Ovary (tissue), 9 donors: ENCODE data around the gene VPREB1. TPM values are rescaled to one million over a fixed set of nuclear protein-coding genes. Genes with fewer than 3 reads are reported as not detected.
"Not testable (repeated sequence)": the region's sequence is repeated elsewhere in the genome, so short reads cannot be mapped to it uniquely, and the experiment has no call there.

Experiments used
- DNase-seq, 5 donors: peaks; one replicate each; pipeline ENCODE4 v3.0.0-alpha.2; 2019 to 2020
- H3K27ac ChIP-seq, 2 donors: fragments of 200-600 bp; one replicate each; pipeline versions ENCODE4 v1.5.1 to v1.8.0; 2019 to 2022
- H3K27me3 ChIP-seq: fragments of 200-600 bp; one replicate; pipeline ENCODE4 v1.8.0; 2022
- H3K36me3 ChIP-seq: fragments of 200-600 bp; sonication (generic); one replicate; pipeline ENCODE4 v1.5.1; 2019
- H3K4me1 ChIP-seq: one replicate; pipeline ENCODE4 v1.8.1; 2013; ENCODE audit warnings: mild to moderate bottlenecking, moderate library complexity; ENCODE audit not compliant: insufficient read depth
- H3K4me3 ChIP-seq: fragments of 200-600 bp; sonication (generic); one replicate; pipeline ENCODE4 v1.5.1; 2017
- H3K9me3 ChIP-seq, 2 donors: fragments of 200-600 bp in 1 of 2; sonication (generic) in 1 of 2; one replicate each; pipeline versions ENCODE4 v1.5.1 to v1.8.1; 2013 to 2019; ENCODE audit warnings: mild to moderate bottlenecking in 1 of 2, moderate library complexity in 1 of 2
- EP300 ChIP-seq: sonication (generic); formaldehyde crosslinking; IDR thresholded peaks from one replicate; pipeline ENCODE4 v1.6.1; 2017; ENCODE audit warnings: antibody characterized with exemption
- POLR2A ChIP-seq: fragments of 450-650 bp; IDR thresholded peaks from one replicate; pipeline ENCODE4 v1.6.1; 2017; ENCODE audit warnings: antibody characterized with exemption, mild to moderate bottlenecking, moderate library complexity
- WGBS, 3 donors: extraction: QIAGEN DNeasy Blood & Tissue Kit in 1 of 3; methylation state at CpG; one replicate each; pipeline versions ENCODE4 v1.1.5 to v1.1.7; 2013 to 2017; 5-methylcytosine and 5-hydroxymethylcytosine counted together
- intact Hi-C, 4 donors: fragments of 100-400 bp; cut with DNase I; formaldehyde crosslinking; loops; one replicate each; pipeline versions ENCODE4 v1.11.0 to v1.15.1; 2022 to 2023
- polyA plus RNA-seq, 2 donors: library from polyadenylated mRNA; stranded (reverse); fragments of 200-250 nt in 1 of 2; fragments of 350-450 nt in 1 of 2; fragmentation: Illumina TruSeq in 1 of 2; extraction: RNeasy Lipid Tissue Mini Kit (QIAGEN cat#74804) in 1 of 2; gene quantifications; one replicate each; pipeline ENCODE4 v1.2.3, GENCODE V29; 2013 to 2014
- total RNA-seq, 7 donors: library from RNA; depleted of rRNA in 2 of 7; stranded (reverse); fragments of >200 nt in 2 of 7; fragmentation: NEBNext Ultra II Directional in 3 of 7; extraction: Animal tissue kit (Norgen Biotek cat#: 25700) in 3 of 7; gene quantifications; one replicate each; pipeline versions ENCODE4 v1.1.0 to v1.2.4, GENCODE V29; 2016 to 2023
- TF ChIP-seq, protein P1 (sequence below), 3 donors: fragments of 450-650 bp in 2 of 3; fragments of 200-600 bp in 1 of 3; IDR thresholded peaks; one replicate each; pipeline versions ENCODE4 v1.5.1 to v1.8.0; 2016 to 2022; ENCODE audit warnings: antibody characterized with exemption in 3 of 3, mild to moderate bottlenecking in 1 of 3
- donor health status: DM: no; HTN: no; CAD: no; lungs with moderate emphysema.
- donor health status: DM: no; HTN: no; CAD: no.
- donor health status: Bipolar disorder and iron deficiency.
- donor health status: DM: yes; HTN: yes; CAD: no.
- donor health status: DM: no; HTN: no; CAD: no.
- donor health status: DM: yes; HTN: yes; CAD: no.

Gene VPREB1
- total and polyA plus RNA-seq, 9 donors = not detected

DNA sequence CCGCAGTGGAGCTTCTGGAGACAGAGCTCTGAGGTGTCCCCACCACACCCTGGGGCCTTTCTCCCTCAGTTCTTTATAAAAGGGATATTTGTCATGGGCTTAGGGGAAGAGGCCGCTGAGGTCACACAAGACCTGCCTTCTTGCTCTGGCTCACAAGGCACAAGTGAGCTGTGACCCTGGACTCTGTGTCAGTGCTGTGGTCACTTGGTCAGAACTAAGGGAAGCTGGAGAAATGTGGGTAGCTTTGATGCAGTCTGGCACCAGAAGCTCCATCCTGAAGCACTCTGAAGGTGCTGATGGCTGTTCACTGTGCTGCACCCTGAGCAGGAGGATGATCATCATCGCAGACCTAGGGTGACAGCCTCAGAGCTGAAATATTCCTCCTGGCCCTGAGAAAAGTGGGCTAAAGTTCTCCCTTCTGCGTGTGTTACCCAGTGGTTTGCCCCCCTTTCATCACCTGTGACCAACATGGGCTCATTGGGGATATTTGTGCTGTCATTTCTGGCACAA is 28.1 kb upstream of the VPREB1 start:
- H3K27ac ChIP-seq = no peak overlapping the region
- H3K9me3 ChIP-seq = no peaks in the 10 kb centered on the region
- no peak for DNase-seq
- H3K4me1 ChIP-seq = no peaks in the 10 kb centered on the region
- 77 to 88% (median 78%) methylated on average over 4 of the region's 4 CpGs for WGBS, 3 donors
- no peaks in the 10 kb centered on the region for H3K36me3 ChIP-seq
- H3K4me3 ChIP-seq = no peak overlapping the region
- no peaks in the 10 kb centered on the region for H3K27me3 ChIP-seq
- TF ChIP-seq POLR2A (no peak), EP300 (no peak)
- TF ChIP-seq, protein P1, sequence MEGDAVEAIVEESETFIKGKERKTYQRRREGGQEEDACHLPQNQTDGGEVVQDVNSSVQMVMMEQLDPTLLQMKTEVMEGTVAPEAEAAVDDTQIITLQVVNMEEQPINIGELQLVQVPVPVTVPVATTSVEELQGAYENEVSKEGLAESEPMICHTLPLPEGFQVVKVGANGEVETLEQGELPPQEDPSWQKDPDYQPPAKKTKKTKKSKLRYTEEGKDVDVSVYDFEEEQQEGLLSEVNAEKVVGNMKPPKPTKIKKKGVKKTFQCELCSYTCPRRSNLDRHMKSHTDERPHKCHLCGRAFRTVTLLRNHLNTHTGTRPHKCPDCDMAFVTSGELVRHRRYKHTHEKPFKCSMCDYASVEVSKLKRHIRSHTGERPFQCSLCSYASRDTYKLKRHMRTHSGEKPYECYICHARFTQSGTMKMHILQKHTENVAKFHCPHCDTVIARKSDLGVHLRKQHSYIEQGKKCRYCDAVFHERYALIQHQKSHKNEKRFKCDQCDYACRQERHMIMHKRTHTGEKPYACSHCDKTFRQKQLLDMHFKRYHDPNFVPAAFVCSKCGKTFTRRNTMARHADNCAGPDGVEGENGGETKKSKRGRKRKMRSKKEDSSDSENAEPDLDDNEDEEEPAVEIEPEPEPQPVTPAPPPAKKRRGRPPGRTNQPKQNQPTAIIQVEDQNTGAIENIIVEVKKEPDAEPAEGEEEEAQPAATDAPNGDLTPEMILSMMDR (IDR thresholded peaks at IDR 0.05) = no peak
- intact Hi-C loops = no loop called here

DNA sequence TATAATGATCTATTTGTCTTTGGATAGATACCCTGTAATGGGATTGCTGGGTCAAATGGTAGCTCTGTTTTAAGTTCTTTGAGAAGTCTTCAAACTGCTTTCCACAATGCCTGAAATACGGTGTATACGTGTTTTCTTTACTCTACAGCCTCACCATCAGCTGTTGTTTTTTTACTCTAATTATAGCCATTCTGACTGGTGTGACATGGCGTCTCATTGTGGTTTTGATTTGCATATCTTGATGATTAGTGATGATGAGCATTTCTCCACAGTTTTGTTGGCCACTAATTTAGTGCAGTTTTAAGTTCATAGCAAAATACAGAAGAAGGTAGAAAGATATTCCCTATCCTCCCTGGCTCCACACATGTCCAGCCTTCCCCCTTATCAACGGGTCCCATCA is 26.3 kb upstream of the VPREB1 start:
- no peak overlapping the region for H3K4me3 ChIP-seq
- H3K27me3 ChIP-seq = no peaks in the 10 kb centered on the region
- no peak for TF ChIP-seq EP300
- TF ChIP-seq, protein P1 (IDR thresholded peaks at IDR 0.05) = no peak
- TF ChIP-seq POLR2A = no peak
- H3K9me3 ChIP-seq = no peaks in the 10 kb centered on the region
- H3K4me1 ChIP-seq = no peaks in the 10 kb centered on the region
- no peaks in the 10 kb centered on the region for H3K36me3 ChIP-seq
- H3K27ac ChIP-seq = no peak overlapping the region
- no peak for DNase-seq
- 18 to 20% (median 18%) methylated on average over 4 of the region's 4 CpGs for WGBS, 3 donors
- intact Hi-C loops = no loop called here

DNA sequence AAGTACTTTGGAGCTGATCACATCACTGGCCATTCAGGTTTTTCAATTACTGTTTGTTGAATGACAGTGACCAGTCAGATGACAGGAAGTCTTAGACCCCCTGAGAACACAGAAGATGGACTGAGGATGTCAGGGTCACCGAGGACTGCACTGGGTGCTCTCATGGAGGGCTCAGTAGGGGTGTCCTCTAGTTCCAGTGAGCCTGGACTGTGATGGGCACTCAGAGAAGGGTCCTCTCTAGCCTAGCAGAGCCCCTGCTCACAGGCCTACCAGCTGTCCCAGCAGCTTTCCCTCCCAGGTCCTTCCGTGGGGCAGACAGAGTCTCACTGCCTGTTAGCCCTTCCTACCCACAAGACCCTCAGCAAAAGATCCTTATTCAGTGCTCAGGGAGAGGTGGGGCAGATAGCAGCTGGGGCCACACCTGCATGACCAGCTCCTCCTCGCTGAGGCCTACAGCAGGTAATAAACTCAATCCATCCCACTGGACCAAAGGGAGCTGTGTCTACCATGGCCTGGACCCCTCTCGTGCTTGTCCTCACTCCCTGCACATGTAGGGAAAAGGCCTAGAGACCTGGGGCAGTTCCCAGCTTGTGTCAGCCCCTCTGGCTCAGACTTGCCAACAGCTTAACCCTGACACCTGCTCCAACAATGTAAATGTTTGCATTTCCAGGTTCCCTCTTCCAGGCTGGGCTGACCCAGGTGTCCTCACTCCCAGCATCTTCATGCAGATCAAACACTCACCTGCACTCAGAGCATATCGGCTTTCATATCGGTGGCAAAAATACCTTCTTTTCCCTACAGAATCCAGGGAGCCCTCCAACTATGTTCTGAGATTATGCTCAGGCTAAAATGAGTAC is 25.2 kb upstream of the VPREB1 start:
- H3K27me3 ChIP-seq = no peaks in the 10 kb centered on the region
- TF ChIP-seq EP300 = no peak
- TF ChIP-seq, protein P1 (IDR thresholded peaks at IDR 0.05) = no peak
- TF ChIP-seq POLR2A = no peak
- no peaks in the 10 kb centered on the region for H3K4me1 ChIP-seq
- H3K36me3 ChIP-seq = no peaks in the 10 kb centered on the region
- no peak for DNase-seq
- WGBS, 3 donors = 53 to 59% (median 58%) methylated on average over 6 of the region's 6 CpGs
- intact Hi-C loops = no loop called here
- H3K9me3 ChIP-seq = no peaks in the 10 kb centered on the region
- no peak overlapping the region for H3K4me3 ChIP-seq
- no peak overlapping the region for H3K27ac ChIP-seq

DNA sequence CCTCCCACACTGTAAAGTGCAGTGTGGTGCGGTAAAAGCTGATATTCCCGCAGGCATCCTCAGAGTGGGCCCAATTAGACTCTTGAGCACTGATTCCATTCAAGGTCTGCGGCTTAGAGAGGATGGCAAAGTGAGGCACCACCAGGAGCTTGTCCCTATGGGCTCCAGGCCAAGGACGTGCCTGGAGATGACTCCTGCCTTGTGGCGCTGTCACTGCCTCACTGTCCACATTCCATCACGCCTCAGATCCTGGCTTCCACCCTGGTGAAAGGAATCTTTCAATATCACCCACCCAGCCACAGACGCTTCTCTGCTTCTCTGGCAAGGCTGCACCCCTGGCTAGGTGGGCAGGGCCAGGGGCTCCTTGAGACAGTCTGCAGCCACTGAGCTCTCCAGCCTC is 23.5 kb upstream of the VPREB1 start:
- H3K9me3 ChIP-seq, H3K27me3 ChIP-seq, H3K36me3 ChIP-seq, H3K4me3 ChIP-seq, H3K4me1 ChIP-seq, intact Hi-C loops, H3K27ac ChIP-seq, DNase-seq: not testable (repeated sequence)
- WGBS, 3 donors = no CpG with 5 or more reads among the region's 7 CpGs
